Astrocyte of the spinal cord (primary cell): ENCODE results near the gene LBHD2.

Experiments used
- DNase-seq: peaks from one replicate; pipeline ENCODE4 v3.0.0; 2011; ENCODE audit warnings: low read depth, low spot score
- H3K4me3 ChIP-seq: 2 replicates; pipeline ENCODE4 v1.5.1; 2011; ENCODE audit warnings: low read depth, mild to moderate bottlenecking, low read length, moderate library complexity
- CTCF ChIP-seq: IDR thresholded peaks from 2 replicates; pipeline ENCODE4 v1.5.1; 2012; ENCODE audit warnings: low read depth, mild to moderate bottlenecking, low read length, inconsistent platforms
- in situ Hi-C: cut with HindIII; loops from 2 replicates; pipeline ENCODE4 v1.10.0; 2017; ENCODE audit warnings: low sequenced_read_pairs

LBHD2 gene

GRCh38 chr14:103101257-103101962, 17.4 kb downstream of the LBHD2 start:
- no peak for DNase-seq
- no peak overlapping the region for H3K4me3 ChIP-seq
- in situ Hi-C loops: no loop called here
- no peak for TF ChIP-seq CTCF

- no peak for DNase-seq
- TF ChIP-seq CTCF: no peak
- H3K4me3 ChIP-seq: no peak overlapping the region
- in situ Hi-C loops: no loop called here
These were observed 18.1 kb downstream of the LBHD2 start for GRCh38 chr14:103101963-103102688.

GRCh38 chr14:103102689-103103260, 18.8 kb downstream of the LBHD2 start:
- in situ Hi-C loops: no loop called here
- no peak for DNase-seq
- no peak overlapping the region for H3K4me3 ChIP-seq
- no peak for TF ChIP-seq CTCF

GRCh38 chr14:103103461-103104388, 19.7 kb downstream of the LBHD2 start:
- DNase-seq: no peak
- H3K4me3 ChIP-seq: no peak overlapping the region
- in situ Hi-C loops: no loop called here
- TF ChIP-seq CTCF: peak; percentile 23

GRCh38 chr14:103104389-103104653, 20.3 kb downstream of the LBHD2 start:
- no peak overlapping the region for H3K4me3 ChIP-seq
- in situ Hi-C loops: no loop called here
- DNase-seq: no peak
- TF ChIP-seq CTCF: no peak
